ENCODE results near the gene YPEL2. TPM values are rescaled to one million over a fixed set of nuclear protein-coding genes. Genes with fewer than 3 reads are reported as not detected.

YPEL2 gene
- total and polyA plus RNA-seq, 2 donors (not counting 1 experiment from before 2014, with no cell fraction given) = 4.8 to 7.8 TPM

- Histone ChIP-seq H3K27ac (ENCODE audit: insufficient read depth, low read length) (no peak overlapping the region), H3K27me3 (ENCODE audit: control insufficient read depth, insufficient read depth, low read length) (no peaks in the 10 kb centered on the region), H3K9ac (ENCODE audit: insufficient read depth, low read length) (no peak overlapping the region), H4K20me1 (ENCODE audit: control insufficient read depth, extremely low read depth, insufficient read depth, low read length) (no peaks in the 10 kb centered on the region), H3K4me2 (ENCODE audit: extremely low read depth, insufficient read depth, low read length) (no peak overlapping the region), H3K36me3 (ENCODE audit: control insufficient read depth, insufficient read depth, low read length) (no peaks in the 10 kb centered on the region), H2AFZ (ENCODE audit: low read length) (no peak overlapping the region), H3K4me3 (replicated peaks in 1 of 4; ENCODE audit: control extremely low read depth in 1 of 4, insufficient read depth in 1 of 4, low read depth in 3 of 4, low read length in 4 of 4) (no peak overlapping the region), H3K4me1 (ENCODE audit: control insufficient read depth, extremely low read depth, insufficient read depth, low read length) (peaks cover 4% of the 10 kb centered on the region), H3K79me2 (ENCODE audit: control insufficient read depth, insufficient read depth, low read length) (no peaks in the 10 kb centered on the region), H3K9me3 (ENCODE audit: control insufficient read depth, insufficient read depth, low read depth, low read length) (no peaks in the 10 kb centered on the region)
- no peak for TF ChIP-seq EZH2 (IDR thresholded peaks at IDR 0.05; ENCODE audit: low read length, missing control alignments)
- no peak for TF ChIP-seq CTCF (conservative IDR thresholded peaks at IDR 0.05 in 1 of 2, IDR thresholded peaks at IDR 0.05 in 1 of 2; ENCODE audit: low read depth in 1 of 2, low read length in 2 of 2)
- DNase-seq (ENCODE audit: low read depth in 2 of 2) = no peak
Observed at GRCh38 chr17:59434429-59434828, 103.0 kb downstream of the YPEL2 start.

- Histone ChIP-seq H4K20me1 (ENCODE audit: control insufficient read depth, extremely low read depth, insufficient read depth, low read length) (no peaks in the 10 kb centered on the region), H3K4me2 (ENCODE audit: extremely low read depth, insufficient read depth, low read length) (peak overlapping the region; percentile 62), H2AFZ (ENCODE audit: low read length) (no peak overlapping the region), H3K79me2 (ENCODE audit: control insufficient read depth, insufficient read depth, low read length) (no peaks in the 10 kb centered on the region), H3K4me3 (replicated peaks in 1 of 4; ENCODE audit: control extremely low read depth in 1 of 4, insufficient read depth in 1 of 4, low read depth in 3 of 4, low read length in 4 of 4) (no peak overlapping the region), H3K36me3 (ENCODE audit: control insufficient read depth, insufficient read depth, low read length) (no peaks in the 10 kb centered on the region), H3K4me1 (ENCODE audit: control insufficient read depth, extremely low read depth, insufficient read depth, low read length) (peaks cover 4% of the 10 kb centered on the region), H3K27me3 (ENCODE audit: control insufficient read depth, insufficient read depth, low read length) (no peaks in the 10 kb centered on the region), H3K9ac (ENCODE audit: insufficient read depth, low read length) (no peak overlapping the region), H3K9me3 (ENCODE audit: control insufficient read depth, insufficient read depth, low read depth, low read length) (no peaks in the 10 kb centered on the region), H3K27ac (ENCODE audit: insufficient read depth, low read length) (no peak overlapping the region)
- TF ChIP-seq EZH2 (IDR thresholded peaks at IDR 0.05; ENCODE audit: low read length, missing control alignments) = no peak
- no peak for TF ChIP-seq CTCF (conservative IDR thresholded peaks at IDR 0.05 in 1 of 2, IDR thresholded peaks at IDR 0.05 in 1 of 2; ENCODE audit: low read depth in 1 of 2, low read length in 2 of 2)
- DNase-seq (ENCODE audit: low read depth in 2 of 2) = peak; percentile 81
Observed at GRCh38 chr17:59435238-59435637, 103.8 kb downstream of the YPEL2 start.

- Histone ChIP-seq H3K4me1 (ENCODE audit: control insufficient read depth, extremely low read depth, insufficient read depth, low read length) (peaks cover 4% of the 10 kb centered on the region), H3K79me2 (ENCODE audit: control insufficient read depth, insufficient read depth, low read length) (no peaks in the 10 kb centered on the region), H3K9me3 (ENCODE audit: control insufficient read depth, insufficient read depth, low read depth, low read length) (no peaks in the 10 kb centered on the region), H3K4me3 (replicated peaks in 1 of 4; ENCODE audit: control extremely low read depth in 1 of 4, insufficient read depth in 1 of 4, low read depth in 3 of 4, low read length in 4 of 4) (no peak overlapping the region), H2AFZ (ENCODE audit: low read length) (no peak overlapping the region), H4K20me1 (ENCODE audit: control insufficient read depth, extremely low read depth, insufficient read depth, low read length) (no peaks in the 10 kb centered on the region), H3K27ac (ENCODE audit: insufficient read depth, low read length) (no peak overlapping the region), H3K36me3 (ENCODE audit: control insufficient read depth, insufficient read depth, low read length) (no peaks in the 10 kb centered on the region), H3K9ac (ENCODE audit: insufficient read depth, low read length) (no peak overlapping the region), H3K27me3 (ENCODE audit: control insufficient read depth, insufficient read depth, low read length) (no peaks in the 10 kb centered on the region), H3K4me2 (ENCODE audit: extremely low read depth, insufficient read depth, low read length) (no peak overlapping the region)
- TF ChIP-seq EZH2 (IDR thresholded peaks at IDR 0.05; ENCODE audit: low read length, missing control alignments) (no peak), CTCF (conservative IDR thresholded peaks at IDR 0.05 in 1 of 2, IDR thresholded peaks at IDR 0.05 in 1 of 2; ENCODE audit: low read depth in 1 of 2, low read length in 2 of 2) (no peak)
- no peak for DNase-seq (ENCODE audit: low read depth in 2 of 2)
Observed at GRCh38 chr17:59436900-59437299, 105.4 kb downstream of the YPEL2 start.
